Testis (tissue), 3 donors: ENCODE data around the gene ZMYND19. TPM values are rescaled to one million over a fixed set of nuclear protein-coding genes. Genes with fewer than 3 reads are reported as not detected.
A peak's percentile ranks its signal among the peaks of the same experiment; 100 is the strongest.

Source experiments
- DNase-seq: peaks from one replicate; pipeline ENCODE4 v3.0.0-alpha.2; 2019
- H3K27ac ChIP-seq, 2 donors: fragments of 200-600 bp; sonication (generic); one replicate each; pipeline ENCODE4 v1.5.1; 2019
- H3K27me3 ChIP-seq: fragments of 200-600 bp; sonication (generic); one replicate; pipeline ENCODE4 v1.5.1; 2019
- H3K36me3 ChIP-seq: fragments of 200-600 bp; sonication (generic); one replicate; pipeline ENCODE4 v1.5.1; 2017; ENCODE audit warnings: low read depth; ENCODE audit errors: missing control alignments
- H3K4me1 ChIP-seq: fragments of 200-600 bp; sonication (generic); one replicate; pipeline ENCODE4 v1.5.1; 2019
- H3K4me3 ChIP-seq, 2 donors: fragments of 200-600 bp; sonication (generic); one replicate each; pipeline ENCODE4 v1.5.1; 2017 to 2019
- H3K9me3 ChIP-seq: fragments of 200-600 bp; sonication (generic); one replicate; pipeline ENCODE4 v1.5.1; 2017
- CTCF ChIP-seq, 3 experiments: fragments of 450-650 bp in 2 of 3; fragments of 200-600 bp in 1 of 3; sonication (generic) in 1 of 3; IDR thresholded peaks; one replicate each; pipeline ENCODE4 v1.5.1; 2016 to 2019; ENCODE audit warnings: antibody characterized with exemption in 3 of 3, mild to moderate bottlenecking in 2 of 3, moderate library complexity in 1 of 3
- POLR2A ChIP-seq: fragments of 450-650 bp; IDR thresholded peaks from one replicate; pipeline ENCODE4 v1.6.1; 2017; ENCODE audit warnings: antibody characterized with exemption, mild to moderate bottlenecking, moderate library complexity
- WGBS, 2 donors: methylation state at CpG; one replicate each; pipeline ENCODE4 v1.1.5; 2018; 5-methylcytosine and 5-hydroxymethylcytosine counted together
- intact Hi-C: fragments of 100-400 bp; cut with DNase I; formaldehyde crosslinking; loops from one replicate; pipeline ENCODE4 v1.15.1; 2023; ENCODE audit warnings: low total_unique reads
- polyA plus RNA-seq: library from polyadenylated mRNA; stranded (reverse); fragments of 350-450 nt; fragmentation: Illumina TruSeq; extraction: RNeasy Lipid Tissue Mini Kit (QIAGEN cat#74804); gene quantifications from one replicate; pipeline ENCODE4 v1.2.3, GENCODE V29; 2014; ENCODE audit warnings: low read depth, low replicate concordance; ENCODE audit not compliant: insufficient read depth
- total RNA-seq, 2 donors: library from RNA; depleted of rRNA; stranded (reverse); fragments of >200 nt; gene quantifications; one replicate each; pipeline ENCODE4 v1.2.3, GENCODE V29; 2016

ZMYND19 gene
- total and polyA plus RNA-seq, 3 donors from 2014 or later: 72.2 to 81.0 (median 73.8) TPM

- intact Hi-C loops: no loop called here
- no peaks in the 10 kb centered on the region for H3K36me3 ChIP-seq
- no peaks in the 10 kb centered on the region for H3K9me3 ChIP-seq
- 80 to 86% methylated on average over 13 of the region's 13 CpGs for WGBS, 2 donors
- no peak overlapping the region for H3K4me3 ChIP-seq
- peaks cover 9% of the 10 kb centered on the region for H3K4me1 ChIP-seq
- TF ChIP-seq CTCF (IDR thresholded peaks at IDR 0.05): no peak
- no peak for TF ChIP-seq POLR2A
- H3K27ac ChIP-seq: no peak overlapping the region
- no peaks in the 10 kb centered on the region for H3K27me3 ChIP-seq
- no peak for DNase-seq
Observed at GRCh38 chr9:137588311-137588710, 2.0 kb downstream of the ZMYND19 start.

- Histone ChIP-seq H3K4me1 (peaks cover 9% of the 10 kb centered on the region), H3K36me3 (no peaks in the 10 kb centered on the region), H3K4me3 (no peak overlapping the region), H3K27me3 (no peaks in the 10 kb centered on the region), H3K9me3 (no peaks in the 10 kb centered on the region), H3K27ac (no peak overlapping the region)
- no peak for DNase-seq
- no peak for TF ChIP-seq CTCF (IDR thresholded peaks at IDR 0.05)
- TF ChIP-seq POLR2A: no peak
- intact Hi-C loops: no loop called here
- WGBS, 2 donors: 96% methylated on average over 14 of the region's 14 CpGs
Observed at GRCh38 chr9:137586854-137587253, 3.5 kb downstream of the ZMYND19 start.

- Histone ChIP-seq H3K27me3 (no peaks in the 10 kb centered on the region), H3K9me3 (no peaks in the 10 kb centered on the region), H3K4me1 (peaks cover 3% of the 10 kb centered on the region), H3K4me3 (no peak overlapping the region), H3K27ac (no peak overlapping the region), H3K36me3 (no peaks in the 10 kb centered on the region)
- TF ChIP-seq CTCF (IDR thresholded peaks at IDR 0.05): no peak
- no peak for TF ChIP-seq POLR2A
- no peak for DNase-seq
- intact Hi-C loops: no loop called here
- 83 to 91% methylated on average over 1 to 6 of the region's 8 CpGs for WGBS, 2 donors
Observed at GRCh38 chr9:137583957-137584356, 6.4 kb downstream of the ZMYND19 start.

GRCh38 chr9:137583347-137583746, 7.0 kb downstream of the ZMYND19 start:
- 83 to 84% methylated on average over 13 to 14 of the region's 14 CpGs for WGBS, 2 donors
- H3K27ac ChIP-seq: no peak overlapping the region
- H3K36me3 ChIP-seq: no peaks in the 10 kb centered on the region
- no peak overlapping the region for H3K4me3 ChIP-seq
- H3K4me1 ChIP-seq: no peaks in the 10 kb centered on the region
- intact Hi-C loops: no loop called here
- DNase-seq: no peak
- H3K9me3 ChIP-seq: no peaks in the 10 kb centered on the region
- TF ChIP-seq CTCF (IDR thresholded peaks at IDR 0.05) (no peak), POLR2A (no peak)
- H3K27me3 ChIP-seq: no peaks in the 10 kb centered on the region

GRCh38 chr9:137582286-137582860, 7.9 kb downstream of the ZMYND19 start:
- TF ChIP-seq CTCF (IDR thresholded peaks at IDR 0.05) (no peak), POLR2A (no peak)

More at GRCh38 chr9:137582286-137582860, 7.9 kb downstream of the ZMYND19 start:
- H3K4me3 ChIP-seq: no peak overlapping the region
- H3K27ac ChIP-seq: no peak overlapping the region
- no peaks in the 10 kb centered on the region for H3K36me3 ChIP-seq
- no peaks in the 10 kb centered on the region for H3K27me3 ChIP-seq
- H3K4me1 ChIP-seq: peaks cover 2% of the 10 kb centered on the region
- no peaks in the 10 kb centered on the region for H3K9me3 ChIP-seq
- 82 to 95% methylated on average over 14 to 20 of the region's 20 CpGs for WGBS, 2 donors
- peak; percentile 55 for DNase-seq
- intact Hi-C loops: no loop called here
